ENCODE results near the gene FIBIN.

The FIBIN gene

DNA sequence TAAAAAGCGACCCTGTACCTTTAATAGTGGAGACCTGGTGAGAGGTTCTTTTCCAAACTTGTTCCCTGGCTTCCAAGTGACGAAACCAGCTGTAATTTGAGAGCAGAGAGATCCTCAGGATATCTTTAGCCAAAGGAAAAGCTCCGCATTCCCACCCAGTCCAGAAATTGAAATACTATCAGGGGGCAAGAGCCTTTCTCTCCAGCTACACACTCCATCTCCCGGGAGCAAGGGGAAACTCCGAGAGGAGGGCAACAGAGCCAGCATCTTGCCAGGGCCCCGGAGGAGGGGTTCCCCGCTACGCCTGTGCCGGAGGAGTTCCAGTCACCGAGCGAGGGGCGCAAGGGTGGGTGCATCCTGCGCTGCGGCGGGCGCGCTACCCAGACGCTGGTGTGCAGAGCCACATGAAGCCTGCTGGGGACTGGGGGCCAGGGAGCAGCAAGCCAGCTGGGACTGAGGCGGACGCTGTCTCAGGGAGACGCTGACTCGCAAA, at the start of gene FIBIN:
Gene FIBIN, plus strand, starts transcription at position 148 of the 493 bp plus-strand sequence. CDS start 415 bp downstream, outside the sequence.
- Histone ChIP-seq H3K9me3 (ENCODE audit: control insufficient read depth, insufficient read depth, low read depth, low read length) (no peaks in the 10 kb centered on the region), H3K4me3 (ENCODE audit: low read depth, low read length) (peak within 1 kb of the TSS; percentile 21), H3K4me1 (ENCODE audit: control insufficient read depth, insufficient read depth, low read length) (no peaks in the 10 kb centered on the region; the same call in 1 of the 2 replicates), H3K36me3 (ENCODE audit: control insufficient read depth in 2 of 2, insufficient read depth in 1 of 2, low read length in 2 of 2) (no peaks in the 10 kb centered on the region), H3K27ac (ENCODE audit: extremely low read depth, low read depth, low read length) (peak within 1 kb of the TSS; percentile 56)
- TF ChIP-seq WT1 (tag by site-specific recombination; IDR thresholded peaks at IDR 0.05) (no peak), SALL2 (tag by site-specific recombination; IDR thresholded peaks at IDR 0.05; ENCODE audit: borderline replicate concordance) (no peak), ZBTB21 (tag by site-specific recombination; IDR thresholded peaks at IDR 0.05) (no peak), ZNF501 (tag by site-specific recombination; IDR thresholded peaks at IDR 0.05) (no peak), ZIC2 (tag by site-specific recombination; IDR thresholded peaks at IDR 0.05) (peak; percentile 49), ZNF394 (tag by site-specific recombination; IDR thresholded peaks at IDR 0.05; ENCODE audit: borderline replicate concordance) (peak; percentile 32; the same call in 1 of the 2 replicates), ZNF335 (tag by site-specific recombination; conservative IDR thresholded peaks at IDR 0.05) (peak; percentile 90), ZNF112 (tag by site-specific recombination; IDR thresholded peaks at IDR 0.05) (no peak), FEZF1 (tag by site-specific recombination; IDR thresholded peaks at IDR 0.05) (no peak), IKZF3 (tag by site-specific recombination; IDR thresholded peaks at IDR 0.05) (peak; percentile 44; the same call in 1 of the 2 replicates), ZNF174 (tag by site-specific recombination; IDR thresholded peaks at IDR 0.05) (no peak), ZNF521 (tag by site-specific recombination; IDR thresholded peaks at IDR 0.05) (no peak), ZXDB (tag by site-specific recombination; IDR thresholded peaks at IDR 0.05) (peak; percentile 35; the same call in 1 of the 2 replicates), ZNF561 (tag by site-specific recombination; IDR thresholded peaks at IDR 0.05; ENCODE audit: borderline replicate concordance) (0 out of 2 replicates have a peak, but pooled peaks have one; percentile 37), ZBTB17 (tag by site-specific recombination; IDR thresholded peaks at IDR 0.05) (peak; percentile 45; the same call in 1 of the 2 replicates), ZNF138 (tag by site-specific recombination; IDR thresholded peaks at IDR 0.05; ENCODE audit: borderline replicate concordance) (no peak), RBAK (tag by site-specific recombination; IDR thresholded peaks at IDR 0.05) (no peak), ZNF600 (tag by site-specific recombination; IDR thresholded peaks at IDR 0.05) (peak; percentile 73), KLF10 (tag by site-specific recombination; IDR thresholded peaks at IDR 0.05) (no peak), HOXD13 (CRISPR knock-in tag; IDR thresholded peaks at IDR 0.05; ENCODE audit: borderline replicate concordance) (no peak), ZBTB8A (tag by site-specific recombination; IDR thresholded peaks at IDR 0.05) (0 out of 2 replicates have a peak, but pooled peaks have one; percentile 13), TRIM28 (IDR thresholded peaks at IDR 0.05; ENCODE audit: borderline replicate concordance, low read length) (no peak), ZBTB48 (tag by site-specific recombination; IDR thresholded peaks at IDR 0.05) (peak; percentile 90), ZBTB20 (tag by site-specific recombination; IDR thresholded peaks at IDR 0.05) (peak; percentile 98)
- TF ChIP-seq, protein P1, sequence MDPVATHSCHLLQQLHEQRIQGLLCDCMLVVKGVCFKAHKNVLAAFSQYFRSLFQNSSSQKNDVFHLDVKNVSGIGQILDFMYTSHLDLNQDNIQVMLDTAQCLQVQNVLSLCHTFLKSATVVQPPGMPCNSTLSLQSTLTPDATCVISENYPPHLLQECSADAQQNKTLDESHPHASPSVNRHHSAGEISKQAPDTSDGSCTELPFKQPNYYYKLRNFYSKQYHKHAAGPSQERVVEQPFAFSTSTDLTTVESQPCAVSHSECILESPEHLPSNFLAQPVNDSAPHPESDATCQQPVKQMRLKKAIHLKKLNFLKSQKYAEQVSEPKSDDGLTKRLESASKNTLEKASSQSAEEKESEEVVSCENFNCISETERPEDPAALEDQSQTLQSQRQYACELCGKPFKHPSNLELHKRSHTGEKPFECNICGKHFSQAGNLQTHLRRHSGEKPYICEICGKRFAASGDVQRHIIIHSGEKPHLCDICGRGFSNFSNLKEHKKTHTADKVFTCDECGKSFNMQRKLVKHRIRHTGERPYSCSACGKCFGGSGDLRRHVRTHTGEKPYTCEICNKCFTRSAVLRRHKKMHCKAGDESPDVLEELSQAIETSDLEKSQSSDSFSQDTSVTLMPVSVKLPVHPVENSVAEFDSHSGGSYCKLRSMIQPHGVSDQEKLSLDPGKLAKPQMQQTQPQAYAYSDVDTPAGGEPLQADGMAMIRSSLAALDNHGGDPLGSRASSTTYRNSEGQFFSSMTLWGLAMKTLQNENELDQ (tag by site-specific recombination; IDR thresholded peaks at IDR 0.05; ENCODE audit: low read depth), result no peak
- TF ChIP-seq, protein P2, sequence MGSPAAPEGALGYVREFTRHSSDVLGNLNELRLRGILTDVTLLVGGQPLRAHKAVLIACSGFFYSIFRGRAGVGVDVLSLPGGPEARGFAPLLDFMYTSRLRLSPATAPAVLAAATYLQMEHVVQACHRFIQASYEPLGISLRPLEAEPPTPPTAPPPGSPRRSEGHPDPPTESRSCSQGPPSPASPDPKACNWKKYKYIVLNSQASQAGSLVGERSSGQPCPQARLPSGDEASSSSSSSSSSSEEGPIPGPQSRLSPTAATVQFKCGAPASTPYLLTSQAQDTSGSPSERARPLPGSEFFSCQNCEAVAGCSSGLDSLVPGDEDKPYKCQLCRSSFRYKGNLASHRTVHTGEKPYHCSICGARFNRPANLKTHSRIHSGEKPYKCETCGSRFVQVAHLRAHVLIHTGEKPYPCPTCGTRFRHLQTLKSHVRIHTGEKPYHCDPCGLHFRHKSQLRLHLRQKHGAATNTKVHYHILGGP (tag by site-specific recombination; IDR thresholded peaks at IDR 0.05), result no peak
- TF ChIP-seq, protein P3, sequence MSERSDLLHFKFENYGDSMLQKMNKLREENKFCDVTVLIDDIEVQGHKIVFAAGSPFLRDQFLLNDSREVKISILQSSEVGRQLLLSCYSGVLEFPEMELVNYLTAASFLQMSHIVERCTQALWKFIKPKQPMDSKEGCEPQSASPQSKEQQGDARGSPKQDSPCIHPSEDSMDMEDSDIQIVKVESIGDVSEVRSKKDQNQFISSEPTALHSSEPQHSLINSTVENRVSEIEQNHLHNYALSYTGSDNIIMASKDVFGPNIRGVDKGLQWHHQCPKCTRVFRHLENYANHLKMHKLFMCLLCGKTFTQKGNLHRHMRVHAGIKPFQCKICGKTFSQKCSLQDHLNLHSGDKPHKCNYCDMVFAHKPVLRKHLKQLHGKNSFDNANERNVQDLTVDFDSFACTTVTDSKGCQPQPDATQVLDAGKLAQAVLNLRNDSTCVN (tag by site-specific recombination; optimal IDR thresholded peaks at IDR 0.05), result peak; percentile 8
- TF ChIP-seq, protein P4, sequence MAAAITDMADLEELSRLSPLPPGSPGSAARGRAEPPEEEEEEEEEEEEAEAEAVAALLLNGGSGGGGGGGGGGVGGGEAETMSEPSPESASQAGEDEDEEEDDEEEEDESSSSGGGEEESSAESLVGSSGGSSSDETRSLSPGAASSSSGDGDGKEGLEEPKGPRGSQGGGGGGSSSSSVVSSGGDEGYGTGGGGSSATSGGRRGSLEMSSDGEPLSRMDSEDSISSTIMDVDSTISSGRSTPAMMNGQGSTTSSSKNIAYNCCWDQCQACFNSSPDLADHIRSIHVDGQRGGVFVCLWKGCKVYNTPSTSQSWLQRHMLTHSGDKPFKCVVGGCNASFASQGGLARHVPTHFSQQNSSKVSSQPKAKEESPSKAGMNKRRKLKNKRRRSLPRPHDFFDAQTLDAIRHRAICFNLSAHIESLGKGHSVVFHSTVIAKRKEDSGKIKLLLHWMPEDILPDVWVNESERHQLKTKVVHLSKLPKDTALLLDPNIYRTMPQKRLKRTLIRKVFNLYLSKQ (tag by site-specific recombination; IDR thresholded peaks at IDR 0.05; ENCODE audit: borderline replicate concordance), result no peak
- TF ChIP-seq, protein P5, sequence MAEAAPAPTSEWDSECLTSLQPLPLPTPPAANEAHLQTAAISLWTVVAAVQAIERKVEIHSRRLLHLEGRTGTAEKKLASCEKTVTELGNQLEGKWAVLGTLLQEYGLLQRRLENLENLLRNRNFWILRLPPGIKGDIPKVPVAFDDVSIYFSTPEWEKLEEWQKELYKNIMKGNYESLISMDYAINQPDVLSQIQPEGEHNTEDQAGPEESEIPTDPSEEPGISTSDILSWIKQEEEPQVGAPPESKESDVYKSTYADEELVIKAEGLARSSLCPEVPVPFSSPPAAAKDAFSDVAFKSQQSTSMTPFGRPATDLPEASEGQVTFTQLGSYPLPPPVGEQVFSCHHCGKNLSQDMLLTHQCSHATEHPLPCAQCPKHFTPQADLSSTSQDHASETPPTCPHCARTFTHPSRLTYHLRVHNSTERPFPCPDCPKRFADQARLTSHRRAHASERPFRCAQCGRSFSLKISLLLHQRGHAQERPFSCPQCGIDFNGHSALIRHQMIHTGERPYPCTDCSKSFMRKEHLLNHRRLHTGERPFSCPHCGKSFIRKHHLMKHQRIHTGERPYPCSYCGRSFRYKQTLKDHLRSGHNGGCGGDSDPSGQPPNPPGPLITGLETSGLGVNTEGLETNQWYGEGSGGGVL (tag by site-specific recombination; IDR thresholded peaks at IDR 0.05), result peak; percentile 20; the same call in 1 of the 2 replicates
- CTCF ChIA-PET, result interaction anchor here (0.6 to 0.7 kb wide), 3 partner anchors 86 to 173 kb away, joined by 3 to 4 read pairs (median 4); no protein-coding TSS in a partner anchor
- POLR2A ChIA-PET, result no interaction called here
